NCI-H2227 treated with DMSO at 0.1 percent for 48 hours (cell line): ENCODE measurements around the gene MBNL3.
"Not testable (repeated sequence)": the region's sequence is repeated elsewhere in the genome, so short reads cannot be mapped to it uniquely, and the experiment has no call there.

Experiments
- DNase-seq: peaks from one replicate; lab custom pipeline; 2025; lab: John Stamatoyannopoulos, UW

Gene MBNL3

GRCh38 chrX:132369617-132370326 lies 119.1 kb downstream of the MBNL3 start:
- DNase-seq = no peak

GRCh38 chrX:132367984-132368383 lies 120.9 kb downstream of the MBNL3 start:
- DNase-seq = no peak

GRCh38 chrX:132367314-132367713 lies 121.5 kb downstream of the MBNL3 start:
- no peak for DNase-seq

- no peak for DNase-seq
These were observed 123.3 kb downstream of the MBNL3 start for GRCh38 chrX:132365490-132365889.

GRCh38 chrX:132364313-132364712 lies 124.5 kb downstream of the MBNL3 start:
- no peak for DNase-seq

- no peak for DNase-seq
These were observed 135.4 kb downstream of the MBNL3 start for GRCh38 chrX:132353430-132353829.

GRCh38 chrX:132336172-132336571 lies 152.7 kb downstream of the MBNL3 start:
- no peak for DNase-seq

GRCh38 chrX:132333351-132333750 lies 155.5 kb downstream of the MBNL3 start:
- DNase-seq = no peak

- DNase-seq = no peak
These were observed 157.3 kb downstream of the MBNL3 start for GRCh38 chrX:132331532-132331931.

- no peak for DNase-seq
These were observed 157.8 kb downstream of the MBNL3 start for GRCh38 chrX:132331000-132331399.

GRCh38 chrX:132330156-132330729 lies 158.6 kb downstream of the MBNL3 start:
- DNase-seq = no peak

- DNase-seq = not testable (repeated sequence)
These were observed 161.9 kb downstream of the MBNL3 start for GRCh38 chrX:132326960-132327359.
